Kidney (tissue), 14 donors: ENCODE data around the gene MALL. TPM values are rescaled to one million over a fixed set of nuclear protein-coding genes. Genes with fewer than 3 reads are reported as not detected.

Experiments
- DNase-seq, 5 donors: peaks; one replicate each; pipeline ENCODE4 v3.0.0-alpha.2; 2013 to 2020
- FAIRE-seq: peaks from 2 replicates; lab custom pipeline; 2012; peaks lifted over from hg19 to GRCh38; lab: Jason Lieb, UNC
- H3K27ac ChIP-seq, 2 donors: one replicate each; pipeline ENCODE4 v1.7.0; 2013; ENCODE audit warnings: low read depth in 2 of 2, low read length in 2 of 2, inconsistent platforms in 1 of 2
- H3K27me3 ChIP-seq: one replicate; pipeline ENCODE4 v1.7.1; 2013; ENCODE audit warnings: low read length, inconsistent platforms; ENCODE audit not compliant: control insufficient read depth, insufficient read depth
- H3K36me3 ChIP-seq, 3 donors: one replicate each; pipeline versions ENCODE4 v1.7.0 to v1.7.1; 2013; ENCODE audit warnings: low read length in 3 of 3, control low read depth in 1 of 3, inconsistent platforms in 1 of 3; ENCODE audit not compliant: insufficient read depth in 3 of 3, control insufficient read depth in 2 of 3
- H3K4me1 ChIP-seq, 3 donors: one replicate each; pipeline versions ENCODE4 v1.7.0 to v1.7.1; 2013; ENCODE audit warnings: low read length in 3 of 3, inconsistent platforms in 1 of 3, low read depth in 1 of 3; ENCODE audit not compliant: control insufficient read depth in 2 of 3, insufficient read depth in 2 of 3
- H3K4me3 ChIP-seq, 3 donors: one replicate each; pipeline versions ENCODE4 v1.7.0 to v1.8.1; 2013; ENCODE audit warnings: low read length in 3 of 3, control low read depth in 1 of 3, inconsistent platforms in 1 of 3
- H3K9ac ChIP-seq, 3 donors: one replicate each; pipeline versions ENCODE4 v1.7.0 to v1.7.1; 2013; ENCODE audit warnings: low read length in 3 of 3, control low read depth in 1 of 3, inconsistent platforms in 1 of 3
- H3K9me3 ChIP-seq, 3 donors: one replicate each; pipeline versions ENCODE4 v1.7.0 to v1.7.1; 2013; ENCODE audit warnings: low read length in 3 of 3, control low read depth in 1 of 3, inconsistent platforms in 1 of 3; ENCODE audit not compliant: control insufficient read depth in 2 of 3, insufficient read depth in 1 of 3
- CTCF ChIP-seq: IDR thresholded peaks from 3 replicates; pipeline ENCODE4 v1.5.1; 2012; ENCODE audit warnings: mild to moderate bottlenecking, moderate library complexity, borderline replicate concordance; ENCODE audit not compliant: insufficient read depth; ENCODE audit errors: extremely low read depth
- intact Hi-C: fragments of 100-400 bp; cut with DNase I; formaldehyde crosslinking; loops from one replicate; pipeline ENCODE4 v1.11.1; 2022
- polyA plus RNA-seq: library from polyadenylated mRNA; stranded (reverse); fragments of 350-450 nt; fragmentation: Illumina TruSeq; extraction: RNeasy Lipid Tissue Mini Kit (QIAGEN cat#74804); gene quantifications from one replicate; pipeline ENCODE4 v1.2.3, GENCODE V29; 2014; ENCODE audit warnings: low read depth, low replicate concordance; ENCODE audit not compliant: insufficient read depth
- total RNA-seq: library from RNA; stranded (reverse); fragmentation: NEBNext Ultra II Directional; extraction: Animal tissue kit (Norgen Biotek cat#: 25700); gene quantifications from one replicate; pipeline ENCODE4 v1.2.1, GENCODE V29; 2021
- donor health status: control.
- donor health status: control.
- donor health status: control.
- donor health status: control.
- donor health status: control.
- donor health status: DM: yes; HTN: yes; CAD: no.
- donor health status: Normal renal cell carcinoma (clear cell type).

Gene MALL
- total and polyA plus RNA-seq, 2 donors from 2014 or later: 9.7 to 26.2 TPM

- no peaks in the 10 kb centered on the region for H3K36me3 ChIP-seq
- no peak overlapping the region for H3K4me3 ChIP-seq
- FAIRE-seq: no peak
- H3K4me1 ChIP-seq: no peaks in the 10 kb centered on the region
- peaks cover 0 to 3% (median 0%) of the 10 kb centered on the region in 3 donors for H3K9me3 ChIP-seq
- no peak for DNase-seq
- no peaks in the 10 kb centered on the region for H3K27me3 ChIP-seq
- no peak for TF ChIP-seq CTCF
- H3K27ac ChIP-seq: no peak overlapping the region
- no peak overlapping the region for H3K9ac ChIP-seq
- intact Hi-C loops: no loop called here
Measured at GRCh38 chr2:110153416-110153815, 37.8 kb upstream of the MALL start.

- no peaks in the 10 kb centered on the region for H3K36me3 ChIP-seq
Measured at GRCh38 chr2:110152943-110153342, 37.3 kb upstream of the MALL start.

GRCh38 chr2:110149330-110150220 is 34.0 kb upstream of the MALL start:
- Histone ChIP-seq H3K9me3 (peaks cover 0 to 2% (median 0%) of the 10 kb centered on the region in 3 donors), H3K27me3 (no peaks in the 10 kb centered on the region), H3K9ac (no peak overlapping the region), H3K4me3 (no peak overlapping the region), H3K27ac (no peak overlapping the region), H3K36me3 (no peaks in the 10 kb centered on the region), H3K4me1 (no peaks in the 10 kb centered on the region)
- TF ChIP-seq CTCF: no peak
- intact Hi-C loops: no loop called here
- no peak for FAIRE-seq
- no peak for DNase-seq

More at GRCh38 chr2:110152943-110153342, 37.3 kb upstream of the MALL start:
- Histone ChIP-seq H3K27me3 (no peaks in the 10 kb centered on the region), H3K9me3 (peaks cover 0 to 3% (median 0%) of the 10 kb centered on the region in 3 donors), H3K27ac (no peak overlapping the region), H3K9ac (no peak overlapping the region), H3K4me3 (no peak overlapping the region), H3K4me1 (no peaks in the 10 kb centered on the region)
- no peak for TF ChIP-seq CTCF
- no peak for FAIRE-seq
- DNase-seq: no peak
- intact Hi-C loops: no loop called here
